ENCODE results near the gene CCN5.
"Not testable (repeated sequence)": the region's sequence is repeated elsewhere in the genome, so short reads cannot be mapped to it uniquely, and the experiment has no call there.

The CCN5 gene

DNA sequence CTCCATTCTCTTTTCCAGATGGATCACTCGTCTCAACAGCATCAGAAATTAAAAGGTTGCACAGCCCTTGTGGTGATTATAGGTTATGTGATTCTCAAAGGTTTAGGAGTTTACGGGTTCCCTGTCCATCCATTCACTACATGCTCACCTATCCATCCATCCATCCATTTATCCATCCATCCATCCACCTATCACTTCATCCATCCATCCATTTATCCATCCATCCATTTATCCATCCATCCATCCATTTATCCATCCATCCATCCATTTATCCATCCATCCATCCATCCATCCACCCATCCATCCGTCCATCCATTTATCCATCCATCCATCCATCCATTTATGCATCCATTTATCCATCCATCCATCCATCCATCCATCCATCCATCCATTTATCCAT lies 48.6 kb downstream of the CCN5 start:
- H3K9me3 ChIP-seq (ENCODE audit: control insufficient read depth, insufficient read depth, low read depth, low read length); H3K36me3 ChIP-seq (ENCODE audit: control insufficient read depth in 2 of 2, insufficient read depth in 1 of 2, low read length in 2 of 2); CTCF ChIA-PET; H3K4me1 ChIP-seq (ENCODE audit: control insufficient read depth, insufficient read depth, low read length); H3K4me3 ChIP-seq (ENCODE audit: low read depth, low read length); POLR2A ChIA-PET; H3K27ac ChIP-seq (ENCODE audit: extremely low read depth, low read depth, low read length): not testable (repeated sequence)
- peak; percentile 93 for TF ChIP-seq ZNF366 (tag by site-specific recombination; conservative IDR thresholded peaks at IDR 0.05)
- TF ChIP-seq ZBTB17 (tag by site-specific recombination; IDR thresholded peaks at IDR 0.05) = peak; percentile 90

DNA sequence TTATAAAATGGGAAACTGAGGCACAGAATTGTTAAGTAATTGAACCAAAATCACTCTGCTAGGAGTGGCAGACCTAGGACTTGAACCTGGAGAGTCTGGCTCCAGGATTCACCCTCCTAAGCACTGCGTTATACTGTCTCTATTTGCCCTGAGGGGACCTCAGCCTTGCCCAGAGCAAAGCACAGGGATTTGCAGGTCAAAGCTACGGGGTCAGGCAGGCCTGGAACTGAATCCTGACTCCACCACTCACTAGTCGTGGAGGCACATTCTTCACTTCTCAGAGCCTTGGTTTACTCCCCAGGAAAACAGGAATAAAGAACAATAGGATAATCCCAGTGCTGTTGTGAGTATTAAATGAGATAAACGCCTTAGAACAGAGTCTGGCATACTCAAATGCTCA lies 49.9 kb downstream of the CCN5 start:
- Histone ChIP-seq H3K36me3 (ENCODE audit: control insufficient read depth in 2 of 2, insufficient read depth in 1 of 2, low read length in 2 of 2) (no peaks in the 10 kb centered on the region), H3K9me3 (ENCODE audit: control insufficient read depth, insufficient read depth, low read depth, low read length) (no peaks in the 10 kb centered on the region), H3K4me3 (ENCODE audit: low read depth, low read length) (no peak overlapping the region), H3K27ac (ENCODE audit: extremely low read depth, low read depth, low read length) (no peak overlapping the region), H3K4me1 (ENCODE audit: control insufficient read depth, insufficient read depth, low read length) (no peaks in the 10 kb centered on the region)
- POLR2A ChIA-PET = no interaction called here
- TF ChIP-seq ZBTB17 (tag by site-specific recombination; IDR thresholded peaks at IDR 0.05) (no peak), ZNF112 (tag by site-specific recombination; IDR thresholded peaks at IDR 0.05) (no peak), ZNF521 (tag by site-specific recombination; IDR thresholded peaks at IDR 0.05) (no peak), EGR2 (tag by site-specific recombination; IDR thresholded peaks at IDR 0.05; ENCODE audit: low read depth) (no peak), ZBTB20 (tag by site-specific recombination; IDR thresholded peaks at IDR 0.05) (no peak)
- TF ChIP-seq, protein P1, sequence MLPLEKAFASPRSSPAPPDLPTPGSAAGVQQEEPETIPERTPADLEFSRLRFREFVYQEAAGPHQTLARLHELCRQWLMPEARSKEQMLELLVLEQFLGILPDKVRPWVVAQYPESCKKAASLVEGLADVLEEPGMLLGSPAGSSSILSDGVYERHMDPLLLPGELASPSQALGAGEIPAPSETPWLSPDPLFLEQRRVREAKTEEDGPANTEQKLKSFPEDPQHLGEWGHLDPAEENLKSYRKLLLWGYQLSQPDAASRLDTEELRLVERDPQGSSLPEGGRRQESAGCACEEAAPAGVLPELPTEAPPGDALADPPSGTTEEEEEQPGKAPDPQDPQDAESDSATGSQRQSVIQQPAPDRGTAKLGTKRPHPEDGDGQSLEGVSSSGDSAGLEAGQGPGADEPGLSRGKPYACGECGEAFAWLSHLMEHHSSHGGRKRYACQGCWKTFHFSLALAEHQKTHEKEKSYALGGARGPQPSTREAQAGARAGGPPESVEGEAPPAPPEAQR (tag by site-specific recombination; IDR thresholded peaks at IDR 0.05) = no peak
- CTCF ChIA-PET = no interaction called here

DNA sequence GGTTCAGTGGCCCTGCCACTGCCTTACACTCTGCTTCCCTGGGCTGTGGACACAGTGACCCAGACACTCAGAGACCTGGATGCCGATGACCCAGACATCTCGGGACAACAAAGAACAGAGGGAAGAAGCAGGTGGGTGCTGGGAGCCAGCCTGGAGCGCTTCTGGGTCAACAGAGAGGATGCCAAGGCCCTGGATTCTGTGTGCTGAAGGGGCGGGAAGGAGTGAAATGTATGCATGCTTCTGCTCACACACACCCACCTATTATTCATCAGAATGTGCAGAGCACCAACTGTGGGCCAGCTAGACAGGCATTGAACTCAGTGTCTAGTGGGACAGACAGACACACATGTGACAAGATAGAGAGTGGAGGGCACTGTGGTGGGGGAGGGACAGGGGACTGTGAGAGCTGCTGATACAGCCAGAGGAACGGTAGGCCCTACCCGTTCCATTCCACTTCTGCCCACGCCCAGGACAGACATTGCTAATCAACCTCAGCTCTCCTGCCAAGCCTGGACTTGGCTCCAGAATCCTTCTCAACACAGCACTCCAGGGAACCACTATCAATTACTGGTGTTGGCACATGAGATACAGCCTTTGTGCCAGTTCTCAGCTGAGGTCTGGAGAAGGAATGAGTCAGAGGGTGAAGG lies 50.7 kb downstream of the CCN5 start:
- no peak overlapping the region for H3K27ac ChIP-seq (ENCODE audit: extremely low read depth, low read depth, low read length)
- H3K4me1 ChIP-seq (ENCODE audit: control insufficient read depth, insufficient read depth, low read length) = no peaks in the 10 kb centered on the region
- no peaks in the 10 kb centered on the region for H3K36me3 ChIP-seq (ENCODE audit: control insufficient read depth in 2 of 2, insufficient read depth in 1 of 2, low read length in 2 of 2)
- ChIA-PET POLR2A (no interaction called here), CTCF (interaction anchor here (1.3 kb wide), 1 partner anchor 83 kb away, joined by 4 read pairs; no protein-coding TSS in a partner anchor)
- H3K4me3 ChIP-seq (ENCODE audit: low read depth, low read length) = no peak overlapping the region
- H3K9me3 ChIP-seq (ENCODE audit: control insufficient read depth, insufficient read depth, low read depth, low read length) = no peaks in the 10 kb centered on the region
- peak; percentile 89 for TF ChIP-seq ZBTB17 (tag by site-specific recombination; IDR thresholded peaks at IDR 0.05)
- no peak for TF ChIP-seq ZNF670 (tag by site-specific recombination; IDR thresholded peaks at IDR 0.05; ENCODE audit: low read depth)
- no peak for TF ChIP-seq SP2 (tag by site-specific recombination; IDR thresholded peaks at IDR 0.05)
- TF ChIP-seq ZNF214 (tag by site-specific recombination; IDR thresholded peaks at IDR 0.05; ENCODE audit: borderline replicate concordance) = no peak
- TF ChIP-seq ZNF266 (tag by site-specific recombination; IDR thresholded peaks at IDR 0.05; ENCODE audit: low read depth) = no peak
- TF ChIP-seq EGR2 (tag by site-specific recombination; IDR thresholded peaks at IDR 0.05; ENCODE audit: low read depth) = 0 out of 2 replicates have a peak, but pooled peaks have one; percentile 16
- TF ChIP-seq ZNF624 (tag by site-specific recombination; IDR thresholded peaks at IDR 0.05) = no peak
- TF ChIP-seq, protein P2, sequence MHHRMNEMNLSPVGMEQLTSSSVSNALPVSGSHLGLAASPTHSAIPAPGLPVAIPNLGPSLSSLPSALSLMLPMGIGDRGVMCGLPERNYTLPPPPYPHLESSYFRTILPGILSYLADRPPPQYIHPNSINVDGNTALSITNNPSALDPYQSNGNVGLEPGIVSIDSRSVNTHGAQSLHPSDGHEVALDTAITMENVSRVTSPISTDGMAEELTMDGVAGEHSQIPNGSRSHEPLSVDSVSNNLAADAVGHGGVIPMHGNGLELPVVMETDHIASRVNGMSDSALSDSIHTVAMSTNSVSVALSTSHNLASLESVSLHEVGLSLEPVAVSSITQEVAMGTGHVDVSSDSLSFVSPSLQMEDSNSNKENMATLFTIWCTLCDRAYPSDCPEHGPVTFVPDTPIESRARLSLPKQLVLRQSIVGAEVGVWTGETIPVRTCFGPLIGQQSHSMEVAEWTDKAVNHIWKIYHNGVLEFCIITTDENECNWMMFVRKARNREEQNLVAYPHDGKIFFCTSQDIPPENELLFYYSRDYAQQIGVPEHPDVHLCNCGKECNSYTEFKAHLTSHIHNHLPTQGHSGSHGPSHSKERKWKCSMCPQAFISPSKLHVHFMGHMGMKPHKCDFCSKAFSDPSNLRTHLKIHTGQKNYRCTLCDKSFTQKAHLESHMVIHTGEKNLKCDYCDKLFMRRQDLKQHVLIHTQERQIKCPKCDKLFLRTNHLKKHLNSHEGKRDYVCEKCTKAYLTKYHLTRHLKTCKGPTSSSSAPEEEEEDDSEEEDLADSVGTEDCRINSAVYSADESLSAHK (tag by site-specific recombination; IDR thresholded peaks at IDR 0.05) = no peak
- TF ChIP-seq ZNF585B (tag by site-specific recombination; IDR thresholded peaks at IDR 0.05) = no peak
- no peak for TF ChIP-seq SCRT2 (tag by site-specific recombination; IDR thresholded peaks at IDR 0.05)
- TF ChIP-seq ZNF626 (tag by site-specific recombination; IDR thresholded peaks at IDR 0.05) = no peak
- TF ChIP-seq ZNF112 (tag by site-specific recombination; IDR thresholded peaks at IDR 0.05) = no peak
- TF ChIP-seq, protein P3, sequence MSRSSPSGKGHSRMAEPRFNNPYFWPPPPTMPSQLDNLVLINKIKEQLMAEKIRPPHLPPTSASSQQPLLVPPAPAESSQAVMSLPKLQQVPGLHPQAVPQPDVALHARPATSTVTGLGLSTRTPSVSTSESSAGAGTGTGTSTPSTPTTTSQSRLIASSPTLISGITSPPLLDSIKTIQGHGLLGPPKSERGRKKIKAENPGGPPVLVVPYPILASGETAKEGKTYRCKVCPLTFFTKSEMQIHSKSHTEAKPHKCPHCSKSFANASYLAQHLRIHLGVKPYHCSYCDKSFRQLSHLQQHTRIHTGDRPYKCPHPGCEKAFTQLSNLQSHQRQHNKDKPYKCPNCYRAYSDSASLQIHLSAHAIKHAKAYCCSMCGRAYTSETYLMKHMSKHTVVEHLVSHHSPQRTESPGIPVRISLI (tag by site-specific recombination; IDR thresholded peaks at IDR 0.05) = no peak
- no peak for TF ChIP-seq ZNF366 (tag by site-specific recombination; conservative IDR thresholded peaks at IDR 0.05)
- TF ChIP-seq, protein P4, sequence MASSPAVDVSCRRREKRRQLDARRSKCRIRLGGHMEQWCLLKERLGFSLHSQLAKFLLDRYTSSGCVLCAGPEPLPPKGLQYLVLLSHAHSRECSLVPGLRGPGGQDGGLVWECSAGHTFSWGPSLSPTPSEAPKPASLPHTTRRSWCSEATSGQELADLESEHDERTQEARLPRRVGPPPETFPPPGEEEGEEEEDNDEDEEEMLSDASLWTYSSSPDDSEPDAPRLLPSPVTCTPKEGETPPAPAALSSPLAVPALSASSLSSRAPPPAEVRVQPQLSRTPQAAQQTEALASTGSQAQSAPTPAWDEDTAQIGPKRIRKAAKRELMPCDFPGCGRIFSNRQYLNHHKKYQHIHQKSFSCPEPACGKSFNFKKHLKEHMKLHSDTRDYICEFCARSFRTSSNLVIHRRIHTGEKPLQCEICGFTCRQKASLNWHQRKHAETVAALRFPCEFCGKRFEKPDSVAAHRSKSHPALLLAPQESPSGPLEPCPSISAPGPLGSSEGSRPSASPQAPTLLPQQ (tag by site-specific recombination; IDR thresholded peaks at IDR 0.05) = no peak
- TF ChIP-seq, protein P5, sequence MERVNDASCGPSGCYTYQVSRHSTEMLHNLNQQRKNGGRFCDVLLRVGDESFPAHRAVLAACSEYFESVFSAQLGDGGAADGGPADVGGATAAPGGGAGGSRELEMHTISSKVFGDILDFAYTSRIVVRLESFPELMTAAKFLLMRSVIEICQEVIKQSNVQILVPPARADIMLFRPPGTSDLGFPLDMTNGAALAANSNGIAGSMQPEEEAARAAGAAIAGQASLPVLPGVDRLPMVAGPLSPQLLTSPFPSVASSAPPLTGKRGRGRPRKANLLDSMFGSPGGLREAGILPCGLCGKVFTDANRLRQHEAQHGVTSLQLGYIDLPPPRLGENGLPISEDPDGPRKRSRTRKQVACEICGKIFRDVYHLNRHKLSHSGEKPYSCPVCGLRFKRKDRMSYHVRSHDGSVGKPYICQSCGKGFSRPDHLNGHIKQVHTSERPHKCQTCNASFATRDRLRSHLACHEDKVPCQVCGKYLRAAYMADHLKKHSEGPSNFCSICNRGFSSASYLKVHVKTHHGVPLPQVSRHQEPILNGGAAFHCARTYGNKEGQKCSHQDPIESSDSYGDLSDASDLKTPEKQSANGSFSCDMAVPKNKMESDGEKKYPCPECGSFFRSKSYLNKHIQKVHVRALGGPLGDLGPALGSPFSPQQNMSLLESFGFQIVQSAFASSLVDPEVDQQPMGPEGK (tag by site-specific recombination; IDR thresholded peaks at IDR 0.05) = no peak
- TF ChIP-seq YY2 (tag by site-specific recombination; IDR thresholded peaks at IDR 0.05) = no peak
- no peak for TF ChIP-seq ZNF416 (tag by site-specific recombination; IDR thresholded peaks at IDR 0.05)
- TF ChIP-seq ZNF23 (tag by site-specific recombination; IDR thresholded peaks at IDR 0.05; ENCODE audit: borderline replicate concordance) = peak; percentile 61; the same call in 1 of the 2 replicates
